SK-N-SH treated with all-trans-retinoic acid at 6 μM for 48 hours (cell line): ENCODE results near the gene C6orf132.
"Not testable (repeated sequence)": the region's sequence is repeated elsewhere in the genome, so short reads cannot be mapped to it uniquely, and the experiment has no call there.

Experiments used
- ATAC-seq: fragments of 200-7000 bp; cut with Tn5 transposase; 3 replicates; pipeline ENCODE4 v1.9.1; 2020; ENCODE audit warnings: mild to moderate bottlenecking, moderate library complexity
- ARNTL ChIP-seq: fragments of 450-650 bp; formaldehyde crosslinking; IDR thresholded peaks from 2 replicates; pipeline ENCODE4 v1.5.0; 2020; ENCODE audit warnings: low read depth, mild to moderate bottlenecking, moderate library complexity, borderline replicate concordance
- CSDC2 ChIP-seq: fragments of 250-450 bp; sonication (Bioruptor Pico); IDR thresholded peaks from 2 replicates; pipeline ENCODE4 v1.5.0; 2020; ENCODE audit warnings: mild to moderate bottlenecking, moderate library complexity
- GLIS3 ChIP-seq: fragments of 250-450 bp; sonication (Bioruptor Pico); IDR thresholded peaks from 2 replicates; pipeline ENCODE4 v1.5.0; 2020; ENCODE audit warnings: mild to moderate bottlenecking, moderate library complexity
- ISL1 ChIP-seq: fragments of 250-450 bp; sonication (Bioruptor Pico); IDR thresholded peaks from 2 replicates; pipeline ENCODE4 v2.1.2; 2022; ENCODE audit warnings: mild to moderate bottlenecking, moderate library complexity
- PPARA ChIP-seq: fragments of 250-450 bp; sonication (Bioruptor Pico); IDR thresholded peaks from 2 replicates; pipeline ENCODE4 v1.5.0; 2020; ENCODE audit warnings: mild to moderate bottlenecking, borderline replicate concordance
- RARB ChIP-seq: fragments of 250-450 bp; sonication (Bioruptor Pico); IDR thresholded peaks from 2 replicates; pipeline ENCODE4 v1.8.0; 2021; ENCODE audit warnings: mild to moderate bottlenecking, moderate library complexity
- SNAI2 ChIP-seq: fragments of 250-450 bp; sonication (Bioruptor Pico); IDR thresholded peaks from 2 replicates; pipeline ENCODE4 v1.5.0; 2020; ENCODE audit warnings: mild to moderate bottlenecking, moderate library complexity
- TCF4 ChIP-seq: fragments of 250-450 bp; sonication (Bioruptor Pico); IDR thresholded peaks from 2 replicates; pipeline ENCODE4 v1.8.0; 2021; ENCODE audit warnings: mild to moderate bottlenecking, moderate library complexity, borderline replicate concordance
- TOX ChIP-seq: fragments of 250-450 bp; sonication (Bioruptor Pico); IDR thresholded peaks from 2 replicates; pipeline ENCODE4 v1.8.0; 2021; ENCODE audit warnings: mild to moderate bottlenecking, moderate library complexity, borderline replicate concordance
- ZC3H10 ChIP-seq: fragments of 250-450 bp; sonication (Bioruptor Pico); IDR thresholded peaks from 2 replicates; pipeline ENCODE4 v1.5.1; 2021; ENCODE audit warnings: mild to moderate bottlenecking, moderate library complexity
- ZFP3 ChIP-seq: fragments of 250-450 bp; sonication (Bioruptor Pico); IDR thresholded peaks from 2 replicates; pipeline ENCODE4 v1.5.0; 2020; ENCODE audit warnings: mild to moderate bottlenecking, moderate library complexity
- ZNF565 ChIP-seq: fragments of 450-650 bp; formaldehyde crosslinking; conservative IDR thresholded peaks from 2 replicates; pipeline ENCODE4 v1.5.0; 2020; ENCODE audit warnings: low read depth, mild to moderate bottlenecking, moderate library complexity
- ZNF8 ChIP-seq: fragments of 450-650 bp; formaldehyde crosslinking; IDR thresholded peaks from 2 replicates; pipeline ENCODE4 v1.5.0; 2020; ENCODE audit warnings: mild to moderate bottlenecking, moderate library complexity
- TF ChIP-seq, protein P1 (sequence below): fragments of 250-450 bp; sonication (Bioruptor Pico); IDR thresholded peaks from 2 replicates; pipeline ENCODE4 v1.5.1; 2020; ENCODE audit warnings: low read depth, mild to moderate bottlenecking, moderate library complexity
- TF ChIP-seq, protein P2 (sequence below): fragments of 250-450 bp; sonication (Bioruptor Pico); IDR thresholded peaks from 2 replicates; pipeline ENCODE4 v1.5.0; 2020; ENCODE audit warnings: mild to moderate bottlenecking, moderate library complexity
- TF ChIP-seq, protein P3 (sequence below): fragments of 250-450 bp; sonication (Bioruptor Pico); IDR thresholded peaks from 2 replicates; pipeline ENCODE4 v1.5.1; 2021; ENCODE audit warnings: mild to moderate bottlenecking, moderate library complexity
- TF ChIP-seq, protein P4 (sequence below): fragments of 250-450 bp; sonication (Bioruptor Pico); IDR thresholded peaks from 2 replicates; pipeline ENCODE4 v1.8.0; 2020; ENCODE audit warnings: mild to moderate bottlenecking, moderate library complexity, borderline replicate concordance

Gene C6orf132

DNA sequence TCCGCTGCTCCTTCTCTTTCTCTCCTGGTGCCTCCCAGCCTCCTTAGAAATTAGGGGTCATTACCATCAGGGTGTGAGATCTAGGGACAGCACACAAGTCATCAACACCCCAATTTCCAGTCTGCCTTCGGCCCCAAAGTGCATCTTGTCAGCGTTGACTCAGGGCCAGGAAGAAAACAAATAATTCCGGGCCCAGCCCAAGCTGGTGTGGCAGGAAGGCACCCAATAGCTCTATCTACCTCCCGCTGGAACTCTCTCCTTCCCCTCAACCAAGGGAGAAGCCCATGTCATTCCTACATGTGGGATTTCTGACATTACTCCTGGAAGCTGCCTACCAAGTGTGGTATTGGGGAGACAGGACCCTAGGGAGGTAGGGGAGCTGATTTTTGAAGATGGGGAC is 11.5 kb upstream of the C6orf132 start:
- ATAC-seq, result no peak
- TF ChIP-seq GLIS3 (CRISPR knock-in tag) (no peak), SNAI2 (CRISPR knock-in tag) (no peak), CSDC2 (CRISPR knock-in tag) (no peak)
- TF ChIP-seq, protein P1, sequence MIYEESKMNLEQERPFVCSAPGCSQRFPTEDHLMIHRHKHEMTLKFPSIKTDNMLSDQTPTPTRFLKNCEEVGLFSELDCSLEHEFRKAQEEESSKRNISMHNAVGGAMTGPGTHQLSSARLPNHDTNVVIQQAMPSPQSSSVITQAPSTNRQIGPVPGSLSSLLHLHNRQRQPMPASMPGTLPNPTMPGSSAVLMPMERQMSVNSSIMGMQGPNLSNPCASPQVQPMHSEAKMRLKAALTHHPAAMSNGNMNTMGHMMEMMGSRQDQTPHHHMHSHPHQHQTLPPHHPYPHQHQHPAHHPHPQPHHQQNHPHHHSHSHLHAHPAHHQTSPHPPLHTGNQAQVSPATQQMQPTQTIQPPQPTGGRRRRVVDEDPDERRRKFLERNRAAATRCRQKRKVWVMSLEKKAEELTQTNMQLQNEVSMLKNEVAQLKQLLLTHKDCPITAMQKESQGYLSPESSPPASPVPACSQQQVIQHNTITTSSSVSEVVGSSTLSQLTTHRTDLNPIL (CRISPR knock-in tag), result no peak
- TF ChIP-seq, protein P2, sequence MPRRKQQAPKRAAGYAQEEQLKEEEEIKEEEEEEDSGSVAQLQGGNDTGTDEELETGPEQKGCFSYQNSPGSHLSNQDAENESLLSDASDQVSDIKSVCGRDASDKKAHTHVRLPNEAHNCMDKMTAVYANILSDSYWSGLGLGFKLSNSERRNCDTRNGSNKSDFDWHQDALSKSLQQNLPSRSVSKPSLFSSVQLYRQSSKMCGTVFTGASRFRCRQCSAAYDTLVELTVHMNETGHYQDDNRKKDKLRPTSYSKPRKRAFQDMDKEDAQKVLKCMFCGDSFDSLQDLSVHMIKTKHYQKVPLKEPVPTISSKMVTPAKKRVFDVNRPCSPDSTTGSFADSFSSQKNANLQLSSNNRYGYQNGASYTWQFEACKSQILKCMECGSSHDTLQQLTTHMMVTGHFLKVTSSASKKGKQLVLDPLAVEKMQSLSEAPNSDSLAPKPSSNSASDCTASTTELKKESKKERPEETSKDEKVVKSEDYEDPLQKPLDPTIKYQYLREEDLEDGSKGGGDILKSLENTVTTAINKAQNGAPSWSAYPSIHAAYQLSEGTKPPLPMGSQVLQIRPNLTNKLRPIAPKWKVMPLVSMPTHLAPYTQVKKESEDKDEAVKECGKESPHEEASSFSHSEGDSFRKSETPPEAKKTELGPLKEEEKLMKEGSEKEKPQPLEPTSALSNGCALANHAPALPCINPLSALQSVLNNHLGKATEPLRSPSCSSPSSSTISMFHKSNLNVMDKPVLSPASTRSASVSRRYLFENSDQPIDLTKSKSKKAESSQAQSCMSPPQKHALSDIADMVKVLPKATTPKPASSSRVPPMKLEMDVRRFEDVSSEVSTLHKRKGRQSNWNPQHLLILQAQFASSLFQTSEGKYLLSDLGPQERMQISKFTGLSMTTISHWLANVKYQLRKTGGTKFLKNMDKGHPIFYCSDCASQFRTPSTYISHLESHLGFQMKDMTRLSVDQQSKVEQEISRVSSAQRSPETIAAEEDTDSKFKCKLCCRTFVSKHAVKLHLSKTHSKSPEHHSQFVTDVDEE (CRISPR knock-in tag), result no peak

DNA sequence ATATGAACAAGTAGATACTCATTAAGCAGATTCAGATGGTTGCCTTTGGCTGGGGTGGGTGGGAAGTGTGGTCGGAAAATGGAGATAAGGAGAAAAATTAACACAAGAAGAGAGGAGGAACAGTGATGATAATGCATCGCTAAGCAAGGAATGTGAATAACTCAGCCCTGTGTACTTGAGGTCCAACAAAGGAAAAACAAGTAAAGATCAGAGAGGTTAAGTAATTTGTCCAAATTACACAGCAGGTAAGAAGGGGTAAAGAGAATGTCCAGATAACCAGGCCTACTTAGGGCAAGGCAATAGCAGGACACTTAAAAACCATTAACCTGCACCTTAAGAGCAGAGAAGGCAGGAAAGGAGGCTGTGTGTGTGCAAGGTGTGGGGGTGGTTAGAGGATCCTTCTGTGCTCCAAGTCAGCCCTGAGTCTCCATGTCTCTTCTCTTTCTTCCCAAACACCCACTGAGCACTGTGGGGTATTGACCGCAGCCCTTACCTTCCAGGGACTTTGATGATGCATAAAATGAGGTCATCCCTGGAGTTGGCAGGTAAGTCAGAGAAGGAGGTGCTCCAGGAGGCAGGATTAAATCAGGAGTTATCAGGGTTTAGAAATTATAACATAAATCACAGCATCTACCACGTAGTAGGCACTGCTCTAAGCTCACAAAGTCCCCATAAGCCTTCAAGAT is 10.3 kb upstream of the C6orf132 start:
- ATAC-seq, result not testable (repeated sequence)

DNA sequence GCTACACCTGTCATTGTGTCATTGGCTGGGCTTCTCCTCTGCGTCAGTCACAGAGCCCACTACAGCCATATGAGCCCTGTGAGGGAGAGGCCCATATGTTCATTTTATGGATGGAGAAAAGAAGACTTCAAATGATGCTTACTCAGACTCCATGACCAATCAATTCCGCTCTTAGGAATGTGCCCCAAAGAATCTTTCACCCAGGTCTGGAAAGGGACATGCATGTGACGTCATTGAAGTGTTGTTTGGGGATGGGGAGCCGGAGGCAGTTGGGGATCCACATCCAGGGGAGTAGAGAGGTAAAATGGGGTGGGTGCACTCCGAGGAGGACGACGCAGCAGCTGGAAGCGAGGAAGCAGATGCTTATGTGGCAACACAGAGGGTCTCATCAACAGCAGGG is 9.6 kb upstream of the C6orf132 start:
- no peak for TF ChIP-seq ZFP3 (CRISPR knock-in tag)
- TF ChIP-seq, protein P1 (CRISPR knock-in tag), result no peak
- TF ChIP-seq ZNF8 (CRISPR knock-in tag), result no peak
- TF ChIP-seq ZC3H10 (CRISPR knock-in tag), result no peak
- TF ChIP-seq, protein P2 (CRISPR knock-in tag), result no peak
- TF ChIP-seq, all 23 proteins: peak for 0
- no peak for ATAC-seq

DNA sequence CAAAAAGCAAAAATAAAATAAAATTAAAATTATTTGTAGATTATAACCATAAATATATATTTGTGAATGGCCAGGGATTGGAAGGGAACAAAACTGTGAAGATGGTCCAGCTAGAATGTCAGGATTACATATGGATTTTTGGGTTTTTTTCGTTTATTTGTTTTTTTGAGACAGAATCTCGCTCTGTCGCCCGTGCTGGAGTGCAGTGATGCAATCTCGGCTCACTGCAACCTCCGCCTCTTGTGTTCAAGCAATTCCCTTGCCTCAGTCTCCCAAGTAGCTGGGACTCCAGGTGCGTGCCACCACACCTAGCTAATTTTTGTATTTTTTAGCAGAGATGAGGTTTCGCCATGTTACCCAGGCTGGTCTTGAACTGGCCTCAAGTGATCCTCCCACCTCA is 7.8 kb upstream of the C6orf132 start:
- TF ChIP-seq ZNF8 (CRISPR knock-in tag), result no peak
- TF ChIP-seq TCF4 (CRISPR knock-in tag), result no peak
- TF ChIP-seq SNAI2 (CRISPR knock-in tag), result no peak
- TF ChIP-seq ZNF565, result no peak
- no peak for TF ChIP-seq ZC3H10 (CRISPR knock-in tag)
- no peak for TF ChIP-seq ISL1 (CRISPR knock-in tag)
- TF ChIP-seq, protein P3, sequence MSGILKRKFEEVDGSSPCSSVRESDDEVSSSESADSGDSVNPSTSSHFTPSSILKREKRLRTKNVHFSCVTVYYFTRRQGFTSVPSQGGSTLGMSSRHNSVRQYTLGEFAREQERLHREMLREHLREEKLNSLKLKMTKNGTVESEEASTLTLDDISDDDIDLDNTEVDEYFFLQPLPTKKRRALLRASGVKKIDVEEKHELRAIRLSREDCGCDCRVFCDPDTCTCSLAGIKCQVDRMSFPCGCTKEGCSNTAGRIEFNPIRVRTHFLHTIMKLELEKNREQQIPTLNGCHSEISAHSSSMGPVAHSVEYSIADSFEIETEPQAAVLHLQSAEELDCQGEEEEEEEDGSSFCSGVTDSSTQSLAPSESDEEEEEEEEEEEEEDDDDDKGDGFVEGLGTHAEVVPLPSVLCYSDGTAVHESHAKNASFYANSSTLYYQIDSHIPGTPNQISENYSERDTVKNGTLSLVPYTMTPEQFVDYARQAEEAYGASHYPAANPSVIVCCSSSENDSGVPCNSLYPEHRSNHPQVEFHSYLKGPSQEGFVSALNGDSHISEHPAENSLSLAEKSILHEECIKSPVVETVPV (CRISPR knock-in tag), result no peak
- TF ChIP-seq ZFP3 (CRISPR knock-in tag), result no peak
- TF ChIP-seq ARNTL, result no peak
- TF ChIP-seq, protein P1 (CRISPR knock-in tag), result no peak
- no peak for TF ChIP-seq RARB (CRISPR knock-in tag)
- TF ChIP-seq, protein P4, sequence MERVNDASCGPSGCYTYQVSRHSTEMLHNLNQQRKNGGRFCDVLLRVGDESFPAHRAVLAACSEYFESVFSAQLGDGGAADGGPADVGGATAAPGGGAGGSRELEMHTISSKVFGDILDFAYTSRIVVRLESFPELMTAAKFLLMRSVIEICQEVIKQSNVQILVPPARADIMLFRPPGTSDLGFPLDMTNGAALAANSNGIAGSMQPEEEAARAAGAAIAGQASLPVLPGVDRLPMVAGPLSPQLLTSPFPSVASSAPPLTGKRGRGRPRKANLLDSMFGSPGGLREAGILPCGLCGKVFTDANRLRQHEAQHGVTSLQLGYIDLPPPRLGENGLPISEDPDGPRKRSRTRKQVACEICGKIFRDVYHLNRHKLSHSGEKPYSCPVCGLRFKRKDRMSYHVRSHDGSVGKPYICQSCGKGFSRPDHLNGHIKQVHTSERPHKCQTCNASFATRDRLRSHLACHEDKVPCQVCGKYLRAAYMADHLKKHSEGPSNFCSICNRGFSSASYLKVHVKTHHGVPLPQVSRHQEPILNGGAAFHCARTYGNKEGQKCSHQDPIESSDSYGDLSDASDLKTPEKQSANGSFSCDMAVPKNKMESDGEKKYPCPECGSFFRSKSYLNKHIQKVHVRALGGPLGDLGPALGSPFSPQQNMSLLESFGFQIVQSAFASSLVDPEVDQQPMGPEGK (CRISPR knock-in tag), result no peak
- no peak for TF ChIP-seq PPARA (CRISPR knock-in tag)
- no peak for TF ChIP-seq GLIS3 (CRISPR knock-in tag)
- TF ChIP-seq TOX, result no peak
- no peak for TF ChIP-seq CSDC2 (CRISPR knock-in tag)
- no peak for ATAC-seq
